ENCODE results near the gene GRM4. TPM values are rescaled to one million over a fixed set of nuclear protein-coding genes. Genes with fewer than 3 reads are reported as not detected.
"Not testable (repeated sequence)": the region's sequence is repeated elsewhere in the genome, so short reads cannot be mapped to it uniquely, and the experiment has no call there.

The GRM4 gene
- total RNA-seq, 4 donors from 2014 or later: 0.35 to 2.2 TPM; not detected in 2

GRCh38 chr6:34020807-34021553, 124.9 kb downstream of the GRM4 start:
- Histone ChIP-seq H3K36me3 (no peaks in the 10 kb centered on the region), H3K4me3 (no peak overlapping the region), H3K27ac (no peak overlapping the region), H3K27me3 (no peaks in the 10 kb centered on the region), H3K9me3 (no peaks in the 10 kb centered on the region), H3K4me1 (no peaks in the 10 kb centered on the region)
- intact Hi-C loops (cut with DNase I; ENCODE audit: low total_unique reads): no loop called here
- no peak for TF ChIP-seq POLR2A (IDR thresholded peaks at IDR 0.05)
- TF ChIP-seq CTCF (IDR thresholded peaks at IDR 0.05): no peak
- DNase-seq: no peak

- Histone ChIP-seq H3K4me3 (no peak overlapping the region), H3K4me1 (no peaks in the 10 kb centered on the region), H3K27me3 (no peaks in the 10 kb centered on the region), H3K9me3 (no peaks in the 10 kb centered on the region), H3K36me3 (no peaks in the 10 kb centered on the region), H3K27ac (no peak overlapping the region)
- intact Hi-C loops (cut with DNase I; ENCODE audit: low total_unique reads): no loop called here
- no peak for DNase-seq
- TF ChIP-seq CTCF (IDR thresholded peaks at IDR 0.05): no peak
- no peak for TF ChIP-seq POLR2A (IDR thresholded peaks at IDR 0.05)
Observed at GRCh38 chr6:34020278-34020677, 125.6 kb downstream of the GRM4 start.

GRCh38 chr6:34018961-34019606, 126.8 kb downstream of the GRM4 start:
- Histone ChIP-seq H3K27me3 (no peaks in the 10 kb centered on the region), H3K9me3 (no peaks in the 10 kb centered on the region), H3K36me3 (no peaks in the 10 kb centered on the region), H3K27ac (no peak overlapping the region), H3K4me3 (no peak overlapping the region), H3K4me1 (no peaks in the 10 kb centered on the region)
- no peak for DNase-seq
- intact Hi-C loops (cut with DNase I; ENCODE audit: low total_unique reads): no loop called here
- no peak for TF ChIP-seq CTCF (IDR thresholded peaks at IDR 0.05)
- no peak for TF ChIP-seq POLR2A (IDR thresholded peaks at IDR 0.05)

- Histone ChIP-seq H3K36me3 (no peaks in the 10 kb centered on the region), H3K4me3 (no peak overlapping the region), H3K27me3 (no peaks in the 10 kb centered on the region), H3K4me1 (no peaks in the 10 kb centered on the region), H3K9me3 (no peaks in the 10 kb centered on the region), H3K27ac (no peak overlapping the region)
- no peak for TF ChIP-seq POLR2A (IDR thresholded peaks at IDR 0.05)
- no peak for TF ChIP-seq CTCF (IDR thresholded peaks at IDR 0.05)
- intact Hi-C loops (cut with DNase I; ENCODE audit: low total_unique reads): no loop called here
- DNase-seq: no peak
Observed at GRCh38 chr6:34018026-34018425, 127.9 kb downstream of the GRM4 start.

GRCh38 chr6:34017106-34017805, 128.6 kb downstream of the GRM4 start:
- no peak for DNase-seq
- intact Hi-C loops (cut with DNase I; ENCODE audit: low total_unique reads): no loop called here
- no peaks in the 10 kb centered on the region for H3K36me3 ChIP-seq
- H3K27me3 ChIP-seq: no peaks in the 10 kb centered on the region
- H3K4me3 ChIP-seq: no peak overlapping the region
- H3K27ac ChIP-seq: no peak overlapping the region
- no peaks in the 10 kb centered on the region for H3K4me1 ChIP-seq
- no peaks in the 10 kb centered on the region for H3K9me3 ChIP-seq
- no peak for TF ChIP-seq POLR2A (IDR thresholded peaks at IDR 0.05)
- TF ChIP-seq CTCF (IDR thresholded peaks at IDR 0.05): no peak

GRCh38 chr6:34016573-34016972, 129.3 kb downstream of the GRM4 start:
- H3K4me1 ChIP-seq; H3K27ac ChIP-seq; DNase-seq; intact Hi-C loops (cut with DNase I; ENCODE audit: low total_unique reads); H3K27me3 ChIP-seq; H3K9me3 ChIP-seq; H3K4me3 ChIP-seq; H3K36me3 ChIP-seq: not testable (repeated sequence)

Data from uterus (tissue), 4 donors.